Measurements from ENCODE around the gene PPM1L. TPM values are rescaled to one million over a fixed set of nuclear protein-coding genes. Genes with fewer than 3 reads are reported as not detected.

The PPM1L gene
- total RNA-seq, 1 donor from 2014 or later: 14.2 TPM

- no peak overlapping the region for H3K27ac ChIP-seq
- DNase-seq (ENCODE audit: extremely low spot score in 2 of 2): no peak
- intact Hi-C loops (cut with DNase I): no loop called here
- peaks cover 6% of the 10 kb centered on the region for H3K4me1 ChIP-seq
- no peaks in the 10 kb centered on the region for H3K36me3 ChIP-seq
- no peaks in the 10 kb centered on the region for H3K27me3 ChIP-seq
- no peak for TF ChIP-seq POLR2A (IDR thresholded peaks at IDR 0.05)
- no peak overlapping the region for H3K4me3 ChIP-seq
- no peaks in the 10 kb centered on the region for H3K9me3 ChIP-seq
Measured at GRCh38 chr3:160928183-160928726, 172.2 kb downstream of the PPM1L start.

GRCh38 chr3:160929595-160929994 lies 173.6 kb downstream of the PPM1L start:
- intact Hi-C loops (cut with DNase I): no loop called here
- H3K36me3 ChIP-seq: no peaks in the 10 kb centered on the region
- TF ChIP-seq CTCF (IDR thresholded peaks at IDR 0.05): no peak
- TF ChIP-seq POLR2A (IDR thresholded peaks at IDR 0.05): no peak
- TF ChIP-seq POLR2AphosphoS5 (IDR thresholded peaks at IDR 0.05; ENCODE audit: insufficient read depth in 1 of 2, low read depth in 1 of 2): no peak

GRCh38 chr3:160931474-160931873 lies 175.4 kb downstream of the PPM1L start:
- intact Hi-C loops (cut with DNase I): no loop called here
- Histone ChIP-seq H3K27ac (no peak overlapping the region), H3K4me1 (peaks cover 6% of the 10 kb centered on the region), H3K27me3 (no peaks in the 10 kb centered on the region), H3K9me3 (no peaks in the 10 kb centered on the region), H3K36me3 (no peaks in the 10 kb centered on the region), H3K4me3 (no peak overlapping the region)
- TF ChIP-seq CTCF (IDR thresholded peaks at IDR 0.05) (no peak), POLR2AphosphoS5 (IDR thresholded peaks at IDR 0.05; ENCODE audit: insufficient read depth in 1 of 2, low read depth in 1 of 2) (no peak), POLR2A (IDR thresholded peaks at IDR 0.05) (no peak)
- DNase-seq (ENCODE audit: extremely low spot score in 2 of 2): no peak

More at GRCh38 chr3:160929595-160929994, 173.6 kb downstream of the PPM1L start:
- H3K9me3 ChIP-seq: no peaks in the 10 kb centered on the region
- H3K4me1 ChIP-seq: peaks cover 6% of the 10 kb centered on the region
- H3K4me3 ChIP-seq: no peak overlapping the region
- no peaks in the 10 kb centered on the region for H3K27me3 ChIP-seq
- DNase-seq (ENCODE audit: extremely low spot score in 2 of 2): no peak
- H3K27ac ChIP-seq: no peak overlapping the region

- Histone ChIP-seq H3K4me1 (no peaks in the 10 kb centered on the region), H3K27ac (no peak overlapping the region), H3K4me3 (no peak overlapping the region), H3K27me3 (no peaks in the 10 kb centered on the region), H3K36me3 (no peaks in the 10 kb centered on the region), H3K9me3 (no peaks in the 10 kb centered on the region)
- no peak for TF ChIP-seq POLR2AphosphoS5 (IDR thresholded peaks at IDR 0.05; ENCODE audit: insufficient read depth in 1 of 2, low read depth in 1 of 2)
- no peak for TF ChIP-seq POLR2A (IDR thresholded peaks at IDR 0.05)
- no peak for TF ChIP-seq CTCF (IDR thresholded peaks at IDR 0.05)
- no peak for DNase-seq (ENCODE audit: extremely low spot score in 2 of 2)
- intact Hi-C loops (cut with DNase I): no loop called here
Measured at GRCh38 chr3:160935413-160936095, 179.5 kb downstream of the PPM1L start.

- no peak for DNase-seq (ENCODE audit: extremely low spot score in 2 of 2)
- Histone ChIP-seq H3K4me1 (no peaks in the 10 kb centered on the region), H3K9me3 (no peaks in the 10 kb centered on the region), H3K36me3 (no peaks in the 10 kb centered on the region), H3K27ac (no peak overlapping the region), H3K4me3 (no peak overlapping the region), H3K27me3 (no peaks in the 10 kb centered on the region)
- TF ChIP-seq POLR2AphosphoS5 (IDR thresholded peaks at IDR 0.05; ENCODE audit: insufficient read depth in 1 of 2, low read depth in 1 of 2) (peak in 1 of 2 donors; percentile 15), CTCF (IDR thresholded peaks at IDR 0.05) (peak; percentile 40 to 84 (median 78)), POLR2A (IDR thresholded peaks at IDR 0.05) (no peak)
- intact Hi-C loops (cut with DNase I): loop anchor here (2.0 kb wide), 1 partner anchor 237 kb away; no protein-coding TSS in a partner anchor
Measured at GRCh38 chr3:160941885-160942494, 186.0 kb downstream of the PPM1L start.

Data from vagina (tissue), 2 donors.